Activated naive CD4-positive, alpha-beta T cell treated with anti-CD3 and anti-CD28 coated beads, Interleukin-2, amount 50 U/mL, for 16 hours (primary cell): ENCODE measurements around the gene FAM25A.
"Not testable (repeated sequence)": the region's sequence is repeated elsewhere in the genome, so short reads cannot be mapped to it uniquely, and the experiment has no call there.

Experiments
- DNase-seq: peaks from one replicate; pipeline ENCODE4 v3.0.0-alpha.2; 2020

FAM25A gene

DNA sequence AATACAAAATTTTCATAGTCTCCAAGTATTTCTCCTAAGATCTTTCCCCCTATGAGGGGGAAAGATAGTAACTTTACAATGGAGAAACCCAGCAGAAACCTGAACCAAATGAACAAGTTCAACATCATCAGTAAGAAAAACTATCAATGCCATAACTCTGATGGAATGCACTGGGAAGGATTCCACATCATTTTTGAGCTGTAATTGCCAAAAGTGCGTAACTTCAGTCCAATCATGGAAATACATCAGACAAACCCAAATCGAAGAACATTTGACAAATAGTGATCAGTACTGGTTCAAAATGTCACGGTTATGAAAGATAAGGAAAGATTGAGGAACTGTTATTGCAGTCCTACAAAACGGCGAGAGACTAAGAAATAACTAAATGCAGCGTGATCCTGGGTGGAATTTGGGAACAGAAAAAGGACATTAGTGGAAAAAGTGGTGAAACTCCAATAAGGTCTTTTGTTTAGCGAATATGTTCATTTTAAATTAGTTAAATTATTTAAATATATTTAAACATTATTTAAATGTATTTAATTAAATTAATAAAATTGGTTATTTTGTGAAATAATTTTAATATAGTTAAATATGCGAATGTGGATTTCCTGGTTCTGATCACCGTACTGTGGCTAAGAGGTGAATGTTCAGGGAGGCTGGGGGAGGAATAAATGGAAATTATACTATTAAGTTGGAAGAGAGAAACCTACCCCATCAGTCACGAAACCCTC is 4.9 kb upstream of the FAM25A start:
- DNase-seq: not testable (repeated sequence)

DNA sequence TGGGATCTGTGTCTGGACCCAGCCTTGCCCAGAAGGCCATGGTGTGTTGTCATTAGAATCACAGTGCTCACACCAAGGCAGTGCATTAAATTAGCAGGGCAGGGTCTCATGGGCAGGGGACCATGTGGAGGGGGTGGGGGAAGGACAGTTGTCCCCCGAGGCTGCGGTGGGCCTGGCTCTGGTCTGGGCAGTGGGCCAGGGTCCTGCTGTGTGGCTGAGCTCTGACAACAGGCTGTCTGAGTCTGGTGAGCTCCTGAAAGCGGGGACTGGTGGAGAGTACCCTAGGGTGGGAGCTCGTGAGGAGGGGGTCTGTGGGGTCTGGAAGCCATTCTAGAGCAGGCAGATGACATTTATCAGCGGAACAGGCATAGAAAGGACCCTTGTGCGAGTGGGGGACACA is 2.0 kb upstream of the FAM25A start:
- not testable (repeated sequence) for DNase-seq

DNA sequence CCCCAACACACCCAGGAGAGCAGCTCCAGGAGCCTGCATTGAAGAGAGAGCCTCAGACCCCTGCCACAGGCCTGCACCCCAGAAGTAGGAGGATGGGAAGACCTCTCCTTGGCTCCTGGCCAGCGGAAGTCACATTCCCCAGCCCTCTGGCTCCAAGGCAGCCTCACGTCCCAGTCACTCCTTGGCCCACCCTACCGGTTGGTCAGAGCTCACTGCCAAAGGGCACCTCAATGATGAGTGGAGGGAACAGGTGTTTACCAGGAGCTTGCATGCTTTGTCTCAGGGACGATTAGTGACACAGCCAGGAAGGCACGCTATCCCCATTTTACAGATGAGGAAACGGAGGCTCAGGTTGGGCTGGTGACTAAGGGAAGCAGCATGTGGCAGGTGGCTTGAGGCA is 1.0 kb upstream of the FAM25A start:
- not testable (repeated sequence) for DNase-seq

- not testable (repeated sequence) for DNase-seq
These were observed 590 bp upstream of the FAM25A start for GRCh38 chr10:87019504-87019903.

- not testable (repeated sequence) for DNase-seq
These were observed 5.3 kb downstream of the FAM25A start for GRCh38 chr10:87025285-87025958.

- not testable (repeated sequence) for DNase-seq
These were observed 6.8 kb downstream of the FAM25A start for GRCh38 chr10:87026747-87027508.

DNA sequence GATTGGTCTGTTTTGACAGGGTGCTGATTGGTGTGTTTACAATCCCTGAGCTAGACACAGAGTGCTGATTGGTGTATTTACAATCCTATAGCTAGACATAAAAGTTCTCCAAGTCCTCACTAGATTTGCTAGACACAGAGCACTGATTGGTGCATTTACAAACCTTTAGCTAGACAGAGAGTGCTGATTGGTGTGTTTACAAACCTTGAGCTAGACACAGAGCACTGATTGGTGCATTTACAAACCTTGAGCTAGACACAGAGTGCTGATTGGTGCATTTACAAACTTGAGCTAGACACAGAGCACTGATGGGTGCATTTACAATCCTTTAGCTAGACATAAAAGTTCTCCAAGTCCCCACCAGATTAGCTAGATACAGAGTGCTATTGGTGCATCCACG is 10.3 kb downstream of the FAM25A start:
- not testable (repeated sequence) for DNase-seq

DNA sequence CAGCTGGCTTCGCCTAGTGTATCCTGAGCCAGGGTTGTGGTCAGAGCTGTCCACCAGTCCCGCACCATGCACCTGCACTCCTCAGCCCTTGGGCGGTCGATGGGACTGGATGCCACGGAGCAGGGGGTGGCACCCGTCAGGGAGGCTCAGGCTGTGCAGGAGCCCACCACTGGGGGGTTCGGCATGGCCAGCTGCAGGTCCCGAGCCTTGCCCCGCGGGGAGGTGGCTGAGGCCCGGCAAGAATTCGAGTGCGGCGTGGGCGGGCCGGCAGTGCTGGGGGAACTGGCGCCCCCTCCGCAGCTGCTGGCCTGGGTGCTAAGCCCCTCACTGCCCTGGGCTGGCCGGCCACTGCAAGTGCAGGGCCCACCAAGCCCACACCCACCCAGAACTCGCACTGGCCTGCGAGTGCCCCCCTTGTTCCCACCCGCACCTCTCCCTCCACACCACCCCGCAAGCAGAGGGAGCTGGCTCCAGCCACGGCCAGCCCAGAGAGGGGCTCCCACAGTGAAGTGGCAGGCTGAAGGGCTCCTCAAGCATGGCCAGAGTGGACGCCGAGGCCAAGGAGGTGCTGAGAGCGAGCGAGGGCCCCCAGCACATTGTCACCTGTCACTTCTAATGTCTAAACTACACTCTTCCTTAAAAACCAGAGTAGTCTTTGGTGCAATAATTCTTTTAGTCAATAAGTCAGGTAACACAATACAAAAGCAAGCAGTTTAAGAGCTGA is 11.0 kb downstream of the FAM25A start:
- no peak for DNase-seq

GRCh38 chr10:87036623-87037022 is 16.5 kb downstream of the FAM25A start:
- DNase-seq: no peak

- DNase-seq: no peak
These were observed 18.2 kb downstream of the FAM25A start for GRCh38 chr10:87038286-87038717.

GRCh38 chr10:87038786-87039185 is 18.7 kb downstream of the FAM25A start:
- DNase-seq: no peak

- not testable (repeated sequence) for DNase-seq
These were observed 23.5 kb downstream of the FAM25A start for GRCh38 chr10:87043579-87043978.

GRCh38 chr10:87045434-87045938 is 25.4 kb downstream of the FAM25A start:
- no peak for DNase-seq

DNA sequence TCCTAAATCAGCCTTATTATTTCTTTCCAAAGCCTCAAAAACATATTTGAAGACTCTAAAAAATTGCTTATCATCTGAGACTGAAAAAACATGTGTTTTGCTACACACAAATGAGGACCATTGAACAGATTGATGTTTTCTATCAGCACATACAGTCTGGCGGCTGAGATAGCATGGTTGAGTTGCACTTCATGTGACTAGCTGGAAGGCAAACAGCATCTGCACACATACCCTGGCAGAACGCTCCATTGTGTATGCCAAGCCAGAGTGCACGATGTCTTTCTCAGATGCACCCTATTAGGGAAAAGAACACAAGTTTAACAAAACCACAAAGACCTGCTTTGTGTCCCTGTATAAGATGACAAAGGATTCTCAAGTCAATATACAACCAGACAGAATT is 33.0 kb downstream of the FAM25A start:
- DNase-seq: no peak

- no peak for DNase-seq
These were observed 33.6 kb downstream of the FAM25A start for GRCh38 chr10:87053577-87054181.

DNA sequence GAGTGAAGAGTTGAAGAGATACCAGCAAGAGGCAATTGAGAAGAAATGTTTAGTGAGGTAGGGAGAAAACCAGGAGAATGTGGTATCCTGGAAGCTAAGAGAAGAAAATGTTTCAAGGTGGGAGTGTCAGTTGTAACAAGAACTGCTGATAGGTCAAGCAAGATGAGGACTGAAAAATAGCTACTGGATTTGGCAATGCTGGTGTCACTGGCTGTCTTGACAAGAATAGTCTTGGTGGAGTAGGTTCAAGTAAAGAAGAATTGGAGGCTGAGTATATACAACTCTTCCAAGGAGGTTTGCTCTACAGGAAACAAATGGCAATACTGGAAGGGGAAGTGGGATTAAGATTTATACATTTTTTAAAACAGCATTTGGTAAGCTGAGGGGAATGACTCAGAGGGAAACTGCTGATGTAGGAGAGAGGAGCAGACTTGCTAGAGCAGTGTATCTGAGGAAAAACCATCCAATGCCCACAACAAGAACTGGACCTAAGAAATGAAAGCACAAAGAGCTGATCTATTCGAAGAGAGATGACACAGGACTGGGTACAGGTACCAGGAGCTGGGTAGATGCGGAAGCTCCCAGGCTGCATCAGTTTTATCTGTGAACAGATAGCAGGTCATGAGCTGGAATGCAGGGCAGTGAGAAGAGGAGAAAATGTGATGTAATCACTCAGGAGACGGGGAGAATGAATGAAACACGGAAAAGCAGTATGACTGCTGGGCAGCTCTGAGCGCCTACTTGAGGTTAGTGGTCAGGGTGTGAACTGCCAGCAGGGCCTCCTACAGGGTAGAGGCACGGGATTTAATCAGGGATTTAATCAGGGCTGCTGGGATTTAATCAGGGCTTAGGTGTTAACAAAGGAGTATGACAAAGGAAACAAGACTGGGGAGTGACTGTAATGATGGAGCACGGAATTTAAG is 34.5 kb downstream of the FAM25A start:
- no peak for DNase-seq

DNA sequence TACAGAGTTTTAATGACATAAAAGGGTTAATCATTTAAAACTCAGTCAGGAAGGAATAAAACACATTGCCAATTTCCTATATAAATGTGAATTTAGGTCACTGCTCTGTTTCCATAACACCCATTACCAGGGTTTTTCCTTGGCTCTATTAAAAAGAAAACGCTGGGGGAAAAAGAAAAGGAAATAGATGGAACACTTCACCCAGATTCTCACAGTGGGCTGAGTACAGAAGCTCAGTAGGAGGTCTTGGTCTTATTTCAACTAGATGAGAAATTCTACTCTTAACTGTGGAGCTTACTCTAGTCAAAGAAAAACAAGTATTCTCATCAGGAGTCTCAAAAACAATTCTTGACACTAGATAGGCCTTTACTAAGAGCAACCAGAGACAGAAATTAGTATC is 38.1 kb downstream of the FAM25A start:
- DNase-seq: no peak

DNA sequence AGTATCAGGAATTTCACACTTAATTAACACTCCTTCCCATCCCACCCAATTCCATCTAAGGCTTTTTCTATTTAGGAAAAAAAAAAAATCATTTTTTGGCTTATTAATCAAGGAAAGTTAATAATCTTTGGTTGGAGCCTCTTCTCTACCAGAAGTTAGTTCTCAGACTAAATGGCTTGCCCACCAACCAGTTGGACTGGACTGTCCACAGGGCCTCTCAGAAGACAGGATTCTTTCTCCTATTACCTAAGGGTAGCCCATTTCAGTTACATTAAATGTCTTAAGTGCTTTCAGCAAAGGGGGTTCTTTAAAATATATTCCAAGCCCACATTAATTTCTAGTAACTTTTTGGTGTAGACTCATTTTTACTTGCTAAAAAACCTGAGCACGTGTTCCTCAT is 39.3 kb downstream of the FAM25A start:
- no peak for DNase-seq

DNA sequence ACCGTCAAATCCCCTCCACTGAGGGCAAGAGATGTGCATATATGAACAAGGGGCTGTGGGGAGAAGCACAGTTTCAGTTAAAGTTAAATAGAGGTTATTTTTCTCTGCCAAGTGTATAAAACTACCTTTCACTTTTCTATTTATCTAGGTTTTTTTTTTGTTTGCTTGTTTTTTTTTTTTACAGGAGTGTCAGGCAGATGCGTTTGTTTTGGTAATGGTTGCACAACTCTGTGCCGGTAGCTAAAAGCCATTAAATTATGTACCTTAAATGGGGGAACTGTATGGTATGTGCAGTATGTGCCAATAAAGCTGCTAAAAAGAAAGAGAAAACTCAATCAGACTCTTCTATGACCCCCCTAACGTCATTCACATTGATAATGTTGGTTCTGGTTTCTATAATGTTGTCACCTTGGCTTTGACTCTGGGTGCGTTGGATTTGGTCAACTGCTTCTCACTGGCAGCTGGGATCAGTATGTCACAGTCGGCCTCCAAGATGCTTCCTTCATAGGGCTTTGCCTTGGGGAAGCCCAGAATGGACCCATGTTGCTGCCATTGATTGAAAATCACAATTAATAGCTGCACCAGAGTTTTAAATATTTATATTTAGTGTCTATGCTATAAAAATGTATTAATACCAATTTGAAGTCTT is 40.3 kb downstream of the FAM25A start:
- DNase-seq: no peak

GRCh38 chr10:87064651-87065050 is 44.6 kb downstream of the FAM25A start:
- no peak for DNase-seq

DNA sequence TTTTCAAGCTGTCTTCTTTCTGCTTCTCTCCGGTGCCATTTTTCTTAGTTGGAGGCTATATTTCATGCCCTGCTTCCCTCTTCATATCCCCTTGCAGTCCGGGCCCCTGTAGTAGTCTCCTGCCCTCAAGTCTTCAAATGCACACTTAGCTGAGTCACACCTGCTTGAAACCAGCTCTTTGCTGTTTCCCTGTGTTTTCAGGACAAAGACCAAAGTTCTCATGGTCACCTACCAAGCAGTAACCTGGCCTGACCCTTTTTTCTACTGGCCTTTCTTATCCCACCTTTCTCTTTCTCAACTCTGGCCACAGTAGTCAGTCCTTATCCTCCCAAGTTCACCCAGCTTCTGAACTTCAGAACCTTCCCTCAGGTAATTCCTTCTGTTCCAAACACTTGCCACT is 46.1 kb downstream of the FAM25A start:
- no peak for DNase-seq
